Measurements from ENCODE around the gene KCNH6.

The KCNH6 gene

DNA sequence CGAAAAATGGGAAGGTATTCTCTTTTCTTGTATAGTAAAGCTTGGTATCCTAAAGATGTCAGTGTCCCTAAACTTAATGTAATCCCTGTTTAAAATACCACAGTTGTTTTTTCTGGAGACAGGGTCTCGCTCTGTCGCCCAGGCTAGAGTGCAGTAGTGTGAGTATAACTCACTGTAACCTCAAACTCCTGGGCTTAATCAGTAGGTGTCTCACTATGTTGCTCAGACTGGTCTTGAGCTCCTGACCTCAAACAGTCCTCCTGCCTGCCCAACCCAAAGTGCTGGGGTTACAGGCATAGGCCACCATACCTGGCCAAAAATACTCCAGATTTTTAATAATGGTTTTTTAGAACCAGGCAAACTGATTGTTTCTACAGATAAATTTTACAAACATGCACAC lies 35.3 kb downstream of the KCNH6 start:
- Histone ChIP-seq H3K4me2 (ENCODE audit: low read depth, low read length, poor library complexity, severe bottlenecking) (peak overlapping the region; percentile 45), H3K36me3 (ENCODE audit: insufficient read depth, low read length) (no peaks in the 10 kb centered on the region), H3K9me2 (replicated peaks; ENCODE audit: low read depth, low read length) (no peaks in the 10 kb centered on the region), H3K9me3 (ENCODE audit: insufficient read depth, low read depth, low read length) (no peaks in the 10 kb centered on the region), H3F3A (ENCODE audit: low read depth) (no peaks in the 10 kb centered on the region), H3K9ac (ENCODE audit: low read depth, low read length, poor library complexity, severe bottlenecking) (no peak overlapping the region), H3K27me3 (ENCODE audit: insufficient read depth, low read length, poor library complexity, severe bottlenecking) (no peaks in the 10 kb centered on the region), H3K4me3 (ENCODE audit: low read length, poor library complexity, severe bottlenecking) (no peak overlapping the region), H2AFZ (ENCODE audit: low read length) (no peak overlapping the region), H3K4me1 (ENCODE audit: insufficient read depth, low read length, poor library complexity, severe bottlenecking) (peaks cover 37% of the 10 kb centered on the region), H4K20me1 (ENCODE audit: insufficient read depth, low read length, poor library complexity, severe bottlenecking) (peaks cover 87% of the 10 kb centered on the region), H3K79me2 (ENCODE audit: insufficient read depth, low read length) (peaks cover 97% of the 10 kb centered on the region)
- TF ChIP-seq, protein P1, sequence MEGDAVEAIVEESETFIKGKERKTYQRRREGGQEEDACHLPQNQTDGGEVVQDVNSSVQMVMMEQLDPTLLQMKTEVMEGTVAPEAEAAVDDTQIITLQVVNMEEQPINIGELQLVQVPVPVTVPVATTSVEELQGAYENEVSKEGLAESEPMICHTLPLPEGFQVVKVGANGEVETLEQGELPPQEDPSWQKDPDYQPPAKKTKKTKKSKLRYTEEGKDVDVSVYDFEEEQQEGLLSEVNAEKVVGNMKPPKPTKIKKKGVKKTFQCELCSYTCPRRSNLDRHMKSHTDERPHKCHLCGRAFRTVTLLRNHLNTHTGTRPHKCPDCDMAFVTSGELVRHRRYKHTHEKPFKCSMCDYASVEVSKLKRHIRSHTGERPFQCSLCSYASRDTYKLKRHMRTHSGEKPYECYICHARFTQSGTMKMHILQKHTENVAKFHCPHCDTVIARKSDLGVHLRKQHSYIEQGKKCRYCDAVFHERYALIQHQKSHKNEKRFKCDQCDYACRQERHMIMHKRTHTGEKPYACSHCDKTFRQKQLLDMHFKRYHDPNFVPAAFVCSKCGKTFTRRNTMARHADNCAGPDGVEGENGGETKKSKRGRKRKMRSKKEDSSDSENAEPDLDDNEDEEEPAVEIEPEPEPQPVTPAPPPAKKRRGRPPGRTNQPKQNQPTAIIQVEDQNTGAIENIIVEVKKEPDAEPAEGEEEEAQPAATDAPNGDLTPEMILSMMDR (conservative IDR thresholded peaks at IDR 0.05; ENCODE audit: low read length), result no peak
- TF ChIP-seq EZH2phosphoT487 (IDR thresholded peaks at IDR 0.05; ENCODE audit: borderline replicate concordance), result no peak

- Histone ChIP-seq H3K27me3 (ENCODE audit: insufficient read depth, low read length, poor library complexity, severe bottlenecking) (no peaks in the 10 kb centered on the region), H3K9me2 (replicated peaks; ENCODE audit: low read depth, low read length) (no peaks in the 10 kb centered on the region), H3K36me3 (ENCODE audit: insufficient read depth, low read length) (no peaks in the 10 kb centered on the region), H4K20me1 (ENCODE audit: insufficient read depth, low read length, poor library complexity, severe bottlenecking) (peaks cover 71% of the 10 kb centered on the region), H3K4me1 (ENCODE audit: insufficient read depth, low read length, poor library complexity, severe bottlenecking) (peaks cover 12% of the 10 kb centered on the region), H3F3A (ENCODE audit: low read depth) (no peaks in the 10 kb centered on the region), H2AFZ (ENCODE audit: low read length) (no peak overlapping the region), H3K9me3 (ENCODE audit: insufficient read depth, low read depth, low read length) (no peaks in the 10 kb centered on the region), H3K4me3 (ENCODE audit: low read length, poor library complexity, severe bottlenecking) (no peak overlapping the region), H3K9ac (ENCODE audit: low read depth, low read length, poor library complexity, severe bottlenecking) (no peak overlapping the region), H3K79me2 (ENCODE audit: insufficient read depth, low read length) (peaks cover 92% of the 10 kb centered on the region), H3K4me2 (ENCODE audit: low read depth, low read length, poor library complexity, severe bottlenecking) (no peak overlapping the region)
- TF ChIP-seq, protein P1 (conservative IDR thresholded peaks at IDR 0.05; ENCODE audit: low read length), result no peak
- no peak for TF ChIP-seq EZH2phosphoT487 (IDR thresholded peaks at IDR 0.05; ENCODE audit: borderline replicate concordance)
These were observed 38.7 kb downstream of the KCNH6 start for GRCh38 chr17:63561819-63562218.

DNA sequence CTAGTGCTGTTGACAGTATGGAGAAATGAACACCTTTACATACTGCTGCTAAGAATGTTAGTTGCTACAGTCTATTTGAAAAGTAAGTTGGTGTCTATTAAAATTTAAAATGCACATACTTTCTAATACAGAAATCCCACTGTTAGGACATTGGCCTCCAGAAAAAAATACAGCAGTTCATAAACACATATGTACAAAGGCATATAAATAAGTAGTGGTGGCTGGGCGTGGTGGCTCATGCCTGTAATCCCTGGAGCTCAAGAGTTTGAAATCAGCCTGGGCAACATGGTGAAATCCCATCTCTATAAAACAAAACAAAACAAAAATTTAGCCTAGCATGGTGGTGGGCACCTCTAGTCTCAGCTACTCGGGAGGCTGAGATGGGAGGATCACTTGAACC lies 40.2 kb downstream of the KCNH6 start:
- no peak overlapping the region for H2AFZ ChIP-seq (ENCODE audit: low read length)
- H3K27me3 ChIP-seq (ENCODE audit: insufficient read depth, low read length, poor library complexity, severe bottlenecking), result no peaks in the 10 kb centered on the region
- no peak overlapping the region for H3K9ac ChIP-seq (ENCODE audit: low read depth, low read length, poor library complexity, severe bottlenecking)
- no peaks in the 10 kb centered on the region for H3K9me2 ChIP-seq (replicated peaks; ENCODE audit: low read depth, low read length)
- H3K4me1 ChIP-seq (ENCODE audit: insufficient read depth, low read length, poor library complexity, severe bottlenecking), result peaks cover 5% of the 10 kb centered on the region
- peaks cover 92% of the 10 kb centered on the region for H3K79me2 ChIP-seq (ENCODE audit: insufficient read depth, low read length)
- no peaks in the 10 kb centered on the region for H3F3A ChIP-seq (ENCODE audit: low read depth)
- no peak overlapping the region for H3K4me3 ChIP-seq (ENCODE audit: low read length, poor library complexity, severe bottlenecking)
- no peaks in the 10 kb centered on the region for H3K36me3 ChIP-seq (ENCODE audit: insufficient read depth, low read length)
- no peak overlapping the region for H3K4me2 ChIP-seq (ENCODE audit: low read depth, low read length, poor library complexity, severe bottlenecking)
- TF ChIP-seq EZH2phosphoT487 (IDR thresholded peaks at IDR 0.05; ENCODE audit: borderline replicate concordance), result no peak
- TF ChIP-seq, protein P1 (conservative IDR thresholded peaks at IDR 0.05; ENCODE audit: low read length), result no peak
- peaks cover 63% of the 10 kb centered on the region for H4K20me1 ChIP-seq (ENCODE audit: insufficient read depth, low read length, poor library complexity, severe bottlenecking)
- no peaks in the 10 kb centered on the region for H3K9me3 ChIP-seq (ENCODE audit: insufficient read depth, low read depth, low read length)

All from Loucy (cell line).